Skeletal muscle tissue (tissue), 2 donors: ENCODE data around the gene ARF4. TPM values are rescaled to one million over a fixed set of nuclear protein-coding genes. Genes with fewer than 3 reads are reported as not detected.

ENCODE experiments used
- small RNA-seq: library from RNA; depleted of rRNA; stranded (forward); fragments of <200 nt; gene quantifications from one replicate; pipeline ENCODE3, GENCODE V24; 2014
- total RNA-seq: library from RNA; depleted of rRNA; stranded (reverse); fragments of >200 nt; gene quantifications from one replicate; pipeline ENCODE4 v1.2.3, GENCODE V29; 2014

ARF4 gene
- total RNA-seq, 1 donor from 2014 or later, result 117 TPM

Small RNA genes within 50 kb of the gene (small RNA-seq; reads per million reads assigned to genes)
- not detected for gene RNU6-108P
- not detected for gene RNU6-483P
- not detected for gene RNU6ATAC26P

Other genes with a start within 250 kb of the ARF4 start
- 0.52 TPM for gene DNAH12, start 53.0 kb downstream of the ARF4 start, total RNA-seq
- 6.8 TPM for gene PDE12, start 41.1 kb downstream of the ARF4 start, total RNA-seq
- gene DENND6A, start 95.7 kb upstream of the ARF4 start, total RNA-seq, result 29.7 TPM
- 53.2 TPM for gene SLMAP, start 159.0 kb upstream of the ARF4 start, total RNA-seq